HepG2 (cell line): ENCODE measurements around the gene IFNA14.
"Not testable (repeated sequence)": the region's sequence is repeated elsewhere in the genome, so short reads cannot be mapped to it uniquely, and the experiment has no call there.

Experiments
- CTCF ChIP-seq: sonication (generic); formaldehyde crosslinking; IDR thresholded peaks from 2 replicates; pipeline ENCODE4 v1.5.0; 2020; ENCODE audit warnings: mild to moderate bottlenecking, missing genetic modification reagents, moderate library complexity
- EP300 ChIP-seq, 3 experiments: sonication (generic) in 1 of 3; formaldehyde crosslinking in 1 of 3; IDR thresholded peaks; 2 replicates each; pipeline versions ENCODE4 v1.5.1 to v1.6.1; 2011 to 2020; ENCODE audit warnings: low read depth in 2 of 3, low read length in 2 of 3, borderline replicate concordance in 1 of 3, improper control_type of control experiment in 1 of 3, mild to moderate bottlenecking in 1 of 3, missing genetic modification reagents in 1 of 3, moderate library complexity in 1 of 3
- ETV5 ChIP-seq: IDR thresholded peaks from 2 replicates; pipeline ENCODE4 v1.6.1; 2018; ENCODE audit warnings: missing biosample characterization, missing genetic modification reagents, inconsistent platforms, borderline replicate concordance
- IKZF1 ChIP-seq: fragments of 450-650 bp; IDR thresholded peaks from 2 replicates; pipeline ENCODE4 v1.7.1; 2016
- KAT8 ChIP-seq: IDR thresholded peaks from 2 replicates; pipeline ENCODE4 v1.6.1; 2016; ENCODE audit warnings: missing genetic modification reagents, missing compliant biosample characterization
- POGK ChIP-seq: sonication (generic); formaldehyde crosslinking; conservative IDR thresholded peaks from 2 replicates; pipeline ENCODE4 v1.8.0; 2022; ENCODE audit warnings: mild to moderate bottlenecking, moderate library complexity, missing genetic modification reagents
- ZNF318 ChIP-seq: sonication (generic); formaldehyde crosslinking; IDR thresholded peaks from 2 replicates; pipeline ENCODE4 v1.4.0; 2020; ENCODE audit warnings: mild to moderate bottlenecking, missing genetic modification reagents
- ZNF772 ChIP-seq: sonication (generic); formaldehyde crosslinking; IDR thresholded peaks from 2 replicates; pipeline ENCODE4 v1.5.0; 2020; ENCODE audit warnings: mild to moderate bottlenecking, missing genetic modification reagents

- not testable (repeated sequence) for TF ChIP-seq KAT8 (CRISPR knock-in tag); ZNF772 (CRISPR knock-in tag); EP300 (IDR thresholded peaks at IDR 0.05; ENCODE audit: low read depth in 2 of 2, low read length in 2 of 2); EP300 (CRISPR knock-in tag; IDR thresholded peaks at IDR 0.05; ENCODE audit: borderline replicate concordance); ZNF318 (CRISPR knock-in tag); CTCF (CRISPR knock-in tag); ETV5 (CRISPR knock-in tag); POGK (CRISPR knock-in tag); IKZF1
These were observed 3.5 kb downstream of the IFNA14 start for GRCh38 chr9:21236360-21236714.
